ENCODE data around the gene TANK. TPM values are rescaled to one million over a fixed set of nuclear protein-coding genes. Genes with fewer than 3 reads are reported as not detected.

Gene TANK, protein sequence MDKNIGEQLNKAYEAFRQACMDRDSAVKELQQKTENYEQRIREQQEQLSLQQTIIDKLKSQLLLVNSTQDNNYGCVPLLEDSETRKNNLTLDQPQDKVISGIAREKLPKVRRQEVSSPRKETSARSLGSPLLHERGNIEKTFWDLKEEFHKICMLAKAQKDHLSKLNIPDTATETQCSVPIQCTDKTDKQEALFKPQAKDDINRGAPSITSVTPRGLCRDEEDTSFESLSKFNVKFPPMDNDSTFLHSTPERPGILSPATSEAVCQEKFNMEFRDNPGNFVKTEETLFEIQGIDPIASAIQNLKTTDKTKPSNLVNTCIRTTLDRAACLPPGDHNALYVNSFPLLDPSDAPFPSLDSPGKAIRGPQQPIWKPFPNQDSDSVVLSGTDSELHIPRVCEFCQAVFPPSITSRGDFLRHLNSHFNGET
- 33.6 and 43.1 TPM in 2 replicates for total RNA-seq

DNA sequence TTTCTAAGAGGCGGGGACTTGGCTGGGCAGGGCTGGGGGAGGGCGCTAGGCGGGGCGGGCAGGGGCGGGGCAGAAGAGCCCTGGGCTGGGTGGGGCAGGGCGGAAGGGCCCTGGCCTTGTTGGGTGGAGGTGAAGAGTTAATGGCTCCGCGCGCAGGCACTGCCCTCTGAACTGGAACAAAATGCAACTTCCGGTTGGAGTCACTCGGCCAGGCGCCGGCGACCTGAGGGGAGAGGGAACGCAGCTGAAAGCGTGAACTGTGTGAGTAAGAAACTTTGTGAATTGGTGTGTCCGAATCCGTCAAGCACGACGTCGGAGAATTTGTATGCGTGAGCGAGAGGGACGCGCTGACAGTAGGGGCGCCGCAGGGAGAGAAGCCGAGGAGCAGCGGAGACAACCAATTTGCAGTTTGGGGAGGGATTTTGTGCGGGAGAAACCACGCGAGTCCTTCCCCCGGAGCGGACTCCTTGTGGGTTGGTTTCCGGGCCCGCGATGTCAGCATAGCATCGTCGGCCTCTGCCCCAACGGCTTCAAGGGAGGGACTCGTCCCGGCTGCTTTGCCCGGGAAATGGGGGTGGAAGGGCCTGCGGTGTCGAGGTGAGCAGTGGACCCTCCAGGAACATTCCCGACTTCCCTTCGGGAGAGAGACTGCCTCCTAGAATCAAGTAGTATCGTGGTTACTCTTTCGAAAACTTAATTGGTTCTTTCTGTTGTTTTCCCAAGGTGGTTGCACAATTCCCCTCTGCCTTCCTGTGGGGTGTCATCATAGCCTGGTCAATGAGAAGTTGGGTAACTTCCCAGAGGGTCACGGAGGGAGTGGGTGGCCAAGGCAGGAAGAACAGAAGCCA is at the start of gene TANK:
TSS of gene TANK (plus strand) at position 203 of the 848 bp plus-strand sequence. CDS start 19,235 bp downstream, outside the sequence.
- TF ChIP-seq CTCF (IDR thresholded peaks at IDR 0.05; ENCODE audit: insufficient read depth, low read length, poor library complexity, severe bottlenecking), result no peak
- peak; percentile 88 for DNase-seq (ENCODE audit: low read depth)

DNA sequence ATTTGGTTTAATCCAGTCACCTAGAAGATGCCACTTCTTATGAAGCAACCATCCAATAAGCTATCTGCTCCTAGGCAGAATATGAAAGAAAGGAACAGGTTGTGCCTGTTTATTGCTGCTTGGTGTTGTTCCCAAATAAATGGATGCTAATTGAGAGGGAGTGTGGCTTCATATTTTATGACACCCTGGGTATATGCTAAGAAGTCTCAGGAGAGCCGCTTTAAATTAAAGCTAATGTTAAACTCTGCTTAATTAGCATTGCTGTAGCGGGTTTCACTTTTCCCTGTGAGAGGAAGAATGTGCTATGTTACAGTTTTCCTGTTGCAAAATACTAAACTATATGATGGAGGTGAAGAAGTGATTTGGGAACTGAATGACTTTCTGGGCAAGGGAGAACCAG is 48.7 kb upstream of the TANK start:
- Histone ChIP-seq H3K36me3 (ENCODE audit: control insufficient read depth, insufficient read depth, low read length) (no peaks in the 10 kb centered on the region), H3K27me3 (ENCODE audit: control insufficient read depth, insufficient read depth, low read length) (no peaks in the 10 kb centered on the region), H3K4me3 (ENCODE audit: low read depth, low read length) (no peak overlapping the region)
- DNase-seq (ENCODE audit: low read depth), result no peak
- no peak for TF ChIP-seq CTCF (IDR thresholded peaks at IDR 0.05; ENCODE audit: insufficient read depth, low read length, poor library complexity, severe bottlenecking)

More for the DNA sequence above, at the start of gene TANK:
- Histone ChIP-seq H3K4me3 (ENCODE audit: low read depth, low read length) (peak within 1 kb of the TSS; percentile 66), H3K27me3 (ENCODE audit: control insufficient read depth, insufficient read depth, low read length) (no peaks in the 10 kb centered on the region), H3K36me3 (ENCODE audit: control insufficient read depth, insufficient read depth, low read length) (no peaks in the 10 kb centered on the region)

GRCh38 chr2:161112908-161113307 is 47.3 kb upstream of the TANK start:
- DNase-seq (ENCODE audit: low read depth), result no peak
- no peaks in the 10 kb centered on the region for H3K27me3 ChIP-seq (ENCODE audit: control insufficient read depth, insufficient read depth, low read length)
- H3K36me3 ChIP-seq (ENCODE audit: control insufficient read depth, insufficient read depth, low read length), result no peaks in the 10 kb centered on the region
- no peak overlapping the region for H3K4me3 ChIP-seq (ENCODE audit: low read depth, low read length)
- TF ChIP-seq CTCF (IDR thresholded peaks at IDR 0.05; ENCODE audit: insufficient read depth, low read length, poor library complexity, severe bottlenecking), result no peak

DNA sequence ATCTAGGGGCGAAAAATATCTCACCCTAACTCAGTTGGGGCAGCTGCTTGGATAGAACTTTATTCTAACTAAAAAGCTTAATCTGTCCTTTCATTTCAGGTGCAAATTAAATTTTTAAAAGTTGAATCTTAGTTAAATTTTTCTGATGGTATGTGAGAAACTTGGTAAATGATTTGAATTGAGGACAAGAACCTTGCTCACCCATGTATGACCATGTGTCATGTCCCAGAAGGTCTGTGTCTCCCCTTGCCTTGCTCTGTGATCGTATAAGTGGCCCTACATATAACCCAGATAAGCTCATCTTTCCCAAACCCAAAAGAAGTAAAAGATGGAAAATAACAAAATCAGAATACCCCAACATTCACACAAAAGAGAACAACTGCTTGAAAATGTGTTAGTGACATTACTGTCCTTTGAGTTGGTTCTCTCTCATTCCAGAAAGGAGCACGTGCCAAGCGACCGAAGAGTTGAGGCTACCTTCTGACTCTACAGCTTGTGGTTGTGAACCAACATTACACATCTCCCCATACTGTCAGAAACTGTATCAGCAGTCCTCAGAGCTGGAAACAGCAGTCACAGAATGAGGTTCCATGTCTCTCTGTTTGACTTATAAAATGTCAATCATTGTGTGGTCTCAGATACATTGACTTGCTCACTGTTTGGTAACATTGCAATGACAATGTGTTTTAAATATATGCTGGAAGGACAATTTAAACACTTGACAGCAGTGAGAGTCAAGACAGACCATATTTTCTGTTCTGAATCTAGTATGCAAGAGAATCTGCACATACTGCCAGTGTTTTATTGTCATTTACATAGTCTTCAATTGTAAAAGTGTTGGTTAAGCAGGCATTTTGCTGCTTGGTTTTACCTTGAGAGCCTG is 46.3 kb upstream of the TANK start:
- H3K36me3 ChIP-seq (ENCODE audit: control insufficient read depth, insufficient read depth, low read length), result no peaks in the 10 kb centered on the region

More for the DNA sequence above, 46.3 kb upstream of the TANK start:
- no peak for DNase-seq (ENCODE audit: low read depth)
- no peak for TF ChIP-seq CTCF (IDR thresholded peaks at IDR 0.05; ENCODE audit: insufficient read depth, low read length, poor library complexity, severe bottlenecking)
- Histone ChIP-seq H3K4me3 (ENCODE audit: low read depth, low read length) (no peak overlapping the region), H3K27me3 (ENCODE audit: control insufficient read depth, insufficient read depth, low read length) (no peaks in the 10 kb centered on the region)

All from kidney epithelial cell (primary cell).